ENCODE results near the gene GRK2. TPM values are rescaled to one million over a fixed set of nuclear protein-coding genes. Genes with fewer than 3 reads are reported as not detected.

Gene GRK2
- total RNA-seq, 1 experiment from 2014 or later = 56.3 TPM

DNA sequence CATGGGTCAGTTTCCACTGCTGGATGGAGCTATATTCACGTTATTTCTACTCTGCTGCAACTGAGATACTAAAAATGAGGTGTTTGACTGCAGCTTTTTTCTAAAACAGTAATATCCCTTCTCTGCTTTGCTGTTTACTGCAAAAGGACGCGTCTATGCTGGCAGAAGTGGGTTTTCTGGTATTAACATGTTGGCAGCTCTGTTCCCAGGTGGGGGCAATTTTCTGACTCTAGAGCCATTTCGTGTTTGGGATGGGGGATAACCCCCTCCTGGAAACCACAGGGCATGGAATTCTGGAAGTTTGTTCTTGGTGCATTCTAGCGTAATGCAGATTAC, 4.9 kb downstream of the GRK2 start:
- Histone ChIP-seq H3K4ac (ENCODE audit: low read depth, low read length) (no peak overlapping the region), H2AK5ac (ENCODE audit: insufficient read length, low read length) (no peak overlapping the region), H2AFZ (ENCODE audit: low read length) (no peak overlapping the region), H3K4me2 (ENCODE audit: insufficient read depth, insufficient read length, low read length) (peak overlapping the region; percentile 31), H3K14ac (ENCODE audit: insufficient read depth, low read length) (no peak overlapping the region), H2BK12ac (ENCODE audit: insufficient read length, low read depth, low read length) (no peak overlapping the region), H3K27me3 (ENCODE audit: insufficient read depth, low read length) (no peaks in the 10 kb centered on the region), H4K8ac (replicated peaks; ENCODE audit: insufficient read length, low read depth, low read length) (no peak overlapping the region), H3T11ph (ENCODE audit: low read length) (no peak overlapping the region), H2BK120ac (ENCODE audit: low read depth, low read length, poor library complexity, severe bottlenecking) (no peak overlapping the region), H4K5ac (ENCODE audit: insufficient read length, low read depth, low read length) (no peak overlapping the region), H3K23me2 (ENCODE audit: insufficient read length, low read depth, low read length, poor library complexity, severe bottlenecking) (peaks cover 8% of the 10 kb centered on the region), H2BK5ac (ENCODE audit: insufficient read length, low read length) (no peak overlapping the region), H4K20me1 (ENCODE audit: control insufficient read depth, insufficient read depth, insufficient read length) (peaks cover 3% of the 10 kb centered on the region), H3K9me3 (ENCODE audit: control insufficient read depth, low read depth, low read length) (no peaks in the 10 kb centered on the region), H3K27ac (ENCODE audit: insufficient read length, low read depth, low read length) (no peak overlapping the region), H4K91ac (ENCODE audit: insufficient read length, low read depth, low read length) (no peak overlapping the region), H3K23ac (ENCODE audit: insufficient read length, low read depth, low read length) (no peak overlapping the region), H2BK20ac (ENCODE audit: low read depth, low read length, poor library complexity, severe bottlenecking) (no peak overlapping the region), H3K4me1 (ENCODE audit: insufficient read depth, low read length) (peaks cover 12% of the 10 kb centered on the region), H2BK15ac (ENCODE audit: low read depth, low read length) (no peak overlapping the region), H3K79me2 (ENCODE audit: insufficient read depth, low read length) (peaks cover 12% of the 10 kb centered on the region; the same call in 1 of the 2 replicates), H3K56ac (ENCODE audit: insufficient read length, low read depth, low read length) (no peak overlapping the region), H3K9ac (ENCODE audit: extremely low read depth, insufficient read length, low read length) (no peak overlapping the region), H3K18ac (ENCODE audit: insufficient read length, low read depth, low read length) (no peak overlapping the region), H3K79me1 (ENCODE audit: insufficient read depth, low read depth, low read length, poor library complexity, severe bottlenecking) (no peaks in the 10 kb centered on the region)
- H3K27ac Mint-ChIP-seq = no peak overlapping the region; a peak in 1 of 7 replicates
- peaks cover 30 to 38% of the 10 kb centered on the region in 2 experiments for H3K4me1 Mint-ChIP-seq
- WGBS (ENCODE audit: extremely low coverage, insufficient read length, low lambda C conversion rate) = no CpG with 5 or more reads among the region's 5 CpGs
- H3K4me3 Mint-ChIP-seq = peak overlapping the region in 1 of 2 experiments; percentile 73; a peak in 3 of 5 replicates
- no peaks in the 10 kb centered on the region for H3K9me3 Mint-ChIP-seq
- H3K36me3 Mint-ChIP-seq (ENCODE audit: insufficient read depth in 1 of 3, low read depth in 3 of 3) = peaks cover 0 to 11% (median 10%) of the 10 kb centered on the region in 3 experiments; a peak in 5 of 7 replicates
- DNase-seq = no peak
- no peaks in the 10 kb centered on the region; the same call in 1 of the 2 replicates for H3K27me3 Mint-ChIP-seq (ENCODE audit: low read depth)
- TF ChIP-seq, protein P1, sequence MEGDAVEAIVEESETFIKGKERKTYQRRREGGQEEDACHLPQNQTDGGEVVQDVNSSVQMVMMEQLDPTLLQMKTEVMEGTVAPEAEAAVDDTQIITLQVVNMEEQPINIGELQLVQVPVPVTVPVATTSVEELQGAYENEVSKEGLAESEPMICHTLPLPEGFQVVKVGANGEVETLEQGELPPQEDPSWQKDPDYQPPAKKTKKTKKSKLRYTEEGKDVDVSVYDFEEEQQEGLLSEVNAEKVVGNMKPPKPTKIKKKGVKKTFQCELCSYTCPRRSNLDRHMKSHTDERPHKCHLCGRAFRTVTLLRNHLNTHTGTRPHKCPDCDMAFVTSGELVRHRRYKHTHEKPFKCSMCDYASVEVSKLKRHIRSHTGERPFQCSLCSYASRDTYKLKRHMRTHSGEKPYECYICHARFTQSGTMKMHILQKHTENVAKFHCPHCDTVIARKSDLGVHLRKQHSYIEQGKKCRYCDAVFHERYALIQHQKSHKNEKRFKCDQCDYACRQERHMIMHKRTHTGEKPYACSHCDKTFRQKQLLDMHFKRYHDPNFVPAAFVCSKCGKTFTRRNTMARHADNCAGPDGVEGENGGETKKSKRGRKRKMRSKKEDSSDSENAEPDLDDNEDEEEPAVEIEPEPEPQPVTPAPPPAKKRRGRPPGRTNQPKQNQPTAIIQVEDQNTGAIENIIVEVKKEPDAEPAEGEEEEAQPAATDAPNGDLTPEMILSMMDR (conservative IDR thresholded peaks at IDR 0.05) = no peak

Measured in H9 (cell line).